PFSK-1 (cell line): ENCODE results near the gene EFHC2.

Source experiments
- FOXP2 ChIP-seq: optimal IDR thresholded peaks from 2 replicates; pipeline ENCODE3; 2011; ENCODE audit warnings: borderline replicate concordance, control low read depth, inconsistent platforms; ENCODE audit not compliant: insufficient read depth; ENCODE audit errors: extremely low read length, extremely low read depth
- POLR2AphosphoS5 ChIP-seq: IDR thresholded peaks from 2 replicates; pipeline ENCODE4 v1.6.1; 2012; ENCODE audit warnings: low read depth, mild to moderate bottlenecking, control low read depth, low read length, moderate library complexity
- REST ChIP-seq, 2 experiments: IDR thresholded peaks; 2 replicates each; pipeline versions ENCODE4 v1.6.1 to v1.8.0; 2011 to 2012; ENCODE audit warnings: low read depth in 2 of 2, low read length in 2 of 2, control low read depth in 1 of 2, inconsistent platforms in 1 of 2, mild to moderate bottlenecking in 1 of 2, moderate library complexity in 1 of 2; ENCODE audit not compliant: insufficient read depth in 1 of 2
- SIN3A ChIP-seq: IDR thresholded peaks from 2 replicates; pipeline ENCODE4 v1.6.1; 2012; ENCODE audit warnings: mild to moderate bottlenecking, low read length, moderate library complexity, borderline replicate concordance; ENCODE audit not compliant: insufficient read depth
- TAF1 ChIP-seq: IDR thresholded peaks from 2 replicates; pipeline ENCODE4 v1.6.1; 2012; ENCODE audit warnings: low read length, control low read depth, borderline replicate concordance; ENCODE audit not compliant: insufficient read depth

- TF ChIP-seq POLR2AphosphoS5, result no peak
- TF ChIP-seq TAF1, result no peak
- no peak for TF ChIP-seq REST (IDR thresholded peaks at IDR 0.05; ENCODE audit: insufficient read depth in 1 of 2, low read depth in 2 of 2, low read length in 2 of 2)
- TF ChIP-seq FOXP2, result no peak
- no peak for TF ChIP-seq SIN3A
These were observed 188.3 kb downstream of the EFHC2 start for GRCh38 chrX:44155126-44155525.
